Measurements from ENCODE around the gene KRTAP19-2. TPM values are rescaled to one million over a fixed set of nuclear protein-coding genes. Genes with fewer than 3 reads are reported as not detected.

The KRTAP19-2 gene
- total and polyA plus RNA-seq, 2 donors from 2014 or later = not detected

Other genes with a start within 250 kb of the KRTAP19-2 start
- not detected for gene KRTAP24-1, start 204.5 kb downstream of the KRTAP19-2 start, total RNA-seq
- not detected for gene KRTAP24-1, start 204.5 kb downstream of the KRTAP19-2 start, polyA plus RNA-seq (ENCODE audit: insufficient read depth, low read depth, low replicate concordance)
- gene KRTAP25-1, start 197.9 kb downstream of the KRTAP19-2 start, total RNA-seq = not detected
- not detected for gene KRTAP25-1, start 197.9 kb downstream of the KRTAP19-2 start, polyA plus RNA-seq (ENCODE audit: insufficient read depth, low read depth, low replicate concordance)
- gene KRTAP26-1, start 167.1 kb downstream of the KRTAP19-2 start, total RNA-seq = not detected
- gene KRTAP26-1, start 167.1 kb downstream of the KRTAP19-2 start, polyA plus RNA-seq (ENCODE audit: insufficient read depth, low read depth, low replicate concordance) = not detected
- gene KRTAP27-1, start 149.7 kb downstream of the KRTAP19-2 start, total RNA-seq = not detected
- gene KRTAP27-1, start 149.7 kb downstream of the KRTAP19-2 start, polyA plus RNA-seq (ENCODE audit: insufficient read depth, low read depth, low replicate concordance) = not detected
- gene KRTAP23-1, start 138.8 kb downstream of the KRTAP19-2 start, total RNA-seq = not detected
- gene KRTAP23-1, start 138.8 kb downstream of the KRTAP19-2 start, polyA plus RNA-seq (ENCODE audit: insufficient read depth, low read depth, low replicate concordance) = not detected
- not detected for gene KRTAP13-2, start 115.2 kb downstream of the KRTAP19-2 start, total RNA-seq
- gene KRTAP13-2, start 115.2 kb downstream of the KRTAP19-2 start, polyA plus RNA-seq (ENCODE audit: insufficient read depth, low read depth, low replicate concordance) = not detected
- gene KRTAP13-1, start 91.4 kb downstream of the KRTAP19-2 start, total RNA-seq = not detected
- not detected for gene KRTAP13-1, start 91.4 kb downstream of the KRTAP19-2 start, polyA plus RNA-seq (ENCODE audit: insufficient read depth, low read depth, low replicate concordance)
- gene KRTAP13-3, start 61.5 kb downstream of the KRTAP19-2 start, total RNA-seq = not detected
- not detected for gene KRTAP13-3, start 61.5 kb downstream of the KRTAP19-2 start, polyA plus RNA-seq (ENCODE audit: insufficient read depth, low read depth, low replicate concordance)
- gene KRTAP13-4, start 57.2 kb downstream of the KRTAP19-2 start, total RNA-seq = not detected
- gene KRTAP13-4, start 57.2 kb downstream of the KRTAP19-2 start, polyA plus RNA-seq (ENCODE audit: insufficient read depth, low read depth, low replicate concordance) = not detected
- not detected for gene KRTAP15-1, start 47.2 kb downstream of the KRTAP19-2 start, total RNA-seq
- not detected for gene KRTAP15-1, start 47.2 kb downstream of the KRTAP19-2 start, polyA plus RNA-seq (ENCODE audit: insufficient read depth, low read depth, low replicate concordance)
- not detected for gene KRTAP19-1, start 7.1 kb downstream of the KRTAP19-2 start, total RNA-seq
- gene KRTAP19-1, start 7.1 kb downstream of the KRTAP19-2 start, polyA plus RNA-seq (ENCODE audit: insufficient read depth, low read depth, low replicate concordance) = not detected
- not detected for gene KRTAP19-3, start 4.6 kb upstream of the KRTAP19-2 start, total RNA-seq
- gene KRTAP19-3, start 4.6 kb upstream of the KRTAP19-2 start, polyA plus RNA-seq (ENCODE audit: insufficient read depth, low read depth, low replicate concordance) = not detected
- not detected for gene KRTAP19-4, start 9.7 kb upstream of the KRTAP19-2 start, total RNA-seq
- gene KRTAP19-4, start 9.7 kb upstream of the KRTAP19-2 start, polyA plus RNA-seq (ENCODE audit: insufficient read depth, low read depth, low replicate concordance) = not detected
- not detected for gene KRTAP19-5, start 14.7 kb upstream of the KRTAP19-2 start, total RNA-seq
- not detected for gene KRTAP19-5, start 14.7 kb upstream of the KRTAP19-2 start, polyA plus RNA-seq (ENCODE audit: insufficient read depth, low read depth, low replicate concordance)
- gene KRTAP19-6, start 54.4 kb upstream of the KRTAP19-2 start, total RNA-seq = not detected
- not detected for gene KRTAP19-6, start 54.4 kb upstream of the KRTAP19-2 start, polyA plus RNA-seq (ENCODE audit: insufficient read depth, low read depth, low replicate concordance)
- gene KRTAP19-7, start 73.9 kb upstream of the KRTAP19-2 start, total RNA-seq = not detected
- gene KRTAP19-7, start 73.9 kb upstream of the KRTAP19-2 start, polyA plus RNA-seq (ENCODE audit: insufficient read depth, low read depth, low replicate concordance) = not detected
- gene KRTAP22-2, start 103.0 kb upstream of the KRTAP19-2 start, total RNA-seq = not detected
- not detected for gene KRTAP22-2, start 103.0 kb upstream of the KRTAP19-2 start, polyA plus RNA-seq (ENCODE audit: insufficient read depth, low read depth, low replicate concordance)
- gene KRTAP6-3, start 105.0 kb upstream of the KRTAP19-2 start, total RNA-seq = not detected
- gene KRTAP6-3, start 105.0 kb upstream of the KRTAP19-2 start, polyA plus RNA-seq (ENCODE audit: insufficient read depth, low read depth, low replicate concordance) = not detected
- not detected for gene KRTAP6-2, start 111.5 kb upstream of the KRTAP19-2 start, total RNA-seq
- not detected for gene KRTAP6-2, start 111.5 kb upstream of the KRTAP19-2 start, polyA plus RNA-seq (ENCODE audit: insufficient read depth, low read depth, low replicate concordance)
- gene KRTAP22-1, start 113.7 kb upstream of the KRTAP19-2 start, total RNA-seq = not detected
- not detected for gene KRTAP22-1, start 113.7 kb upstream of the KRTAP19-2 start, polyA plus RNA-seq (ENCODE audit: insufficient read depth, low read depth, low replicate concordance)
- not detected for gene KRTAP6-1, start 126.5 kb upstream of the KRTAP19-2 start, total RNA-seq
- gene KRTAP6-1, start 126.5 kb upstream of the KRTAP19-2 start, polyA plus RNA-seq (ENCODE audit: insufficient read depth, low read depth, low replicate concordance) = not detected
- gene KRTAP20-1, start 129.0 kb upstream of the KRTAP19-2 start, total RNA-seq = not detected
- not detected for gene KRTAP20-1, start 129.0 kb upstream of the KRTAP19-2 start, polyA plus RNA-seq (ENCODE audit: insufficient read depth, low read depth, low replicate concordance)
- gene KRTAP20-4, start 133.2 kb upstream of the KRTAP19-2 start, total RNA-seq = not detected
- gene KRTAP20-4, start 133.2 kb upstream of the KRTAP19-2 start, polyA plus RNA-seq (ENCODE audit: insufficient read depth, low read depth, low replicate concordance) = not detected
- not detected for gene KRTAP20-2, start 147.8 kb upstream of the KRTAP19-2 start, total RNA-seq
- not detected for gene KRTAP20-2, start 147.8 kb upstream of the KRTAP19-2 start, polyA plus RNA-seq (ENCODE audit: insufficient read depth, low read depth, low replicate concordance)
- gene KRTAP20-3, start 155.4 kb upstream of the KRTAP19-2 start, total RNA-seq = not detected
- gene KRTAP20-3, start 155.4 kb upstream of the KRTAP19-2 start, polyA plus RNA-seq (ENCODE audit: insufficient read depth, low read depth, low replicate concordance) = not detected
- gene KRTAP21-3, start 231.3 kb upstream of the KRTAP19-2 start, total RNA-seq = not detected
- gene KRTAP21-3, start 231.3 kb upstream of the KRTAP19-2 start, polyA plus RNA-seq (ENCODE audit: insufficient read depth, low read depth, low replicate concordance) = not detected

Measured in kidney (tissue), 2 donors.